GM19043 (cell line): ENCODE results near the gene LRCH3.
"Not testable (repeated sequence)": the region's sequence is repeated elsewhere in the genome, so short reads cannot be mapped to it uniquely, and the experiment has no call there.

Source experiments
- ATAC-seq: cut with Tn5 transposase; IDR thresholded peaks from one replicate; pipeline ENCODE4 v1.9.1; 2021; ENCODE audit warnings: low read depth; ENCODE audit not compliant: unreplicated experiment

LRCH3 gene

DNA sequence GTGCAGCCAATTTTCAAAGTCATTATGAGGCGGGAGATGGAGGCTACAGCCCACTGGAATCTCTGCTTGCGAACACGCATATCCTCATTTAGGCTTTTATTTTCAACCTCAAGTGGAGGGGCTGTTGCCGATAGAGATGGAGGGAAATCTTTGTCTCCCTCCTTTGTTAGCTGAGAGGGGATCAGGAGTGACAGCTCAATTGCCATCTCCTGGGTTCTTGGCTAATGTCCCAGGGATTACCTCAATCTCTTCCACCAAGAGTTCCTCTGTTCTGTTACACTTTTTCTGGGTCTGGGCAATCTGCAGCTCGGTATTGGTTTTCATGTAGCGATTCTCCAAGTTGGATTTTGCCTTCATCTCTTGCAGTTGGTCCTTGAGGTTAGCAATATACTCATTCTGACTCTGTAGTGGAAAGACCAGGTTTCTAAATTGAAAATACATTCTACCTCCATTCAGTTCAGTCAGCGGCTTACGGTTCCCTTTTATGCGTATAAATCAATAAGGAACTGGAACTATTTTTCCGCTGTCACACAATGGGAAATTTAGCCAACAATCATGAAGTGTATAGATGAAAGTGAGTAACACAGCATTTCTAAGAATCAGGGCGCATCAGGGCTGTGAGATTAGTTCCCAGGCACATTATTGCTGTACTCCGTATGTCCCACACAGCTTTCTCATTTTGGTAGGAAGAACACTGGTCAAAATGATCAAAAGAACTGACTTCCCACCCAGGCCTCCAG, 122.8 kb downstream of the LRCH3 start:
- ATAC-seq, result no peak

DNA sequence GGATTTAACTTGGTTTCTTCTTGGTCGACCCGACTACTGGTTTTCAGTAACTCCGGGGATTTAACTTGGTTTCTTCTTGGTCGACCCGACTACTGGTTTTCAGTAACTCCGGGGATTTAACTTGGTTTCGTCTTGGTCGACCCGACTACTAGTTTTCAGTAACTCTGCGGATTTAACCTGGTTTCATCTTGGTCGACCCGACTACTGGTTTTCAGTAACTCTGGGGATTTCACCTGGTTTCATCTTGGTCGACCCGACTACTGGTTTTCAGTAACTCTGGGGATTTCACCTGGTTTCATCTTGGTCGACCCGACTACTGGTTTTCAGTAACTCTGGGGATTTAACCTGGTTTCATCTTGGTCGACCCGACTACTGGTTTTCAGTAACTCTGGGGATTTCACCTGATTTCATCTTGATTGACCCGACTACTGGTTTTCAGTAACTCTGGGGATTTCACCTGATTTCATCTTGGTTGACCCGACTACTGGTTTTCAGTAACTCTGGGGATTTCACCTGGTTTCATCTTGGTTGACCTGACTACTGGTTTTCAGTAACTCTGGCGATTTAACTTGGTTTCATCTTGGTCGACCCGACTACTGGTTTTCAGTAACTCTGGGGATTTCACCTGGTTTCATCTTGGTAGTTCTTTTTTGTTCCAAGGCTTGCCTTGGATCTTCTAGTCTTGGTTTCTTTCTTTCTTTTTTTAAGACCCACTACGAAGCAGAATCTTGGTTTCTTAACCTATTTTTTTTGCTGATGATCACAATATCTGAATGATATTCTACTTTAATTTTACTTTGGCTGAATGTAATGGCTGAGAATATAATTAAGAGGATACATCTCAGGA, 130.6 kb downstream of the LRCH3 start:
- not testable (repeated sequence) for ATAC-seq

DNA sequence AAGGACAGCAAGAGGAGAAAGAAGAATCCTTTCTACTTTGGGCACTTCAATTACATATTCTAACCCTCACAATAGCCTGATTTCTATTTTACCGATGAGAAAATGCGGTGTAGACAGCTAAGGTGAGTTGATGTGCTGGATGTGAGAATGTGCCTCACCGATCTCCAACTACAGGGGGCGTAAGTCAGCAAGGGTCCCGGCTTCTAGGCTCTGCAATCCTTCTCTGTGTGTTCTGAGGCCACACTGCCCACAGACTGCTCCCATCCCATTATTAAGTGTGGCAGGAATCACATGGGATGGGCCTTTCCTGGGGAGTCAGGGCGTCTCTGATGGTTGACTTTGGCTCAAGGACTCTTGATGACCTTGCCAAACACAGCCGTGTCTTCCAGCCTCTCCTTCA, 135.4 kb downstream of the LRCH3 start:
- ATAC-seq, result no peak

DNA sequence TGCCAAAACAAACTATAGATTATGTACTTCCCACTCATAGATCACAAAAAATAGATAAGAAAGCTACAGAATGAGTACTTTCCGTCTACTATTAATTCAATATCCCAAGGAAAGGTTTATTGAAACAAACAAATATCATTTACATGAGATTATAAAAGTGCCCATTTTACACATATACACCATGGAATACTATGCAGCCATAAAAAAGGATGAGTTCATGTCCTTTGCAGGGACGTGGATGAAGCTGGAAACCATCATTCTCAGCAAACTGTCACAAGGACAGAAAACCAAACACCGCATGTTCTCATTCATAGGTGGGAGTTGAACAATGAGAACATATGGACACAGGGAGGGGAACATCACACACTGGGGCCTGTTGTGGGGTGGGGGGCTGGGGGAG, 136.5 kb downstream of the LRCH3 start:
- not testable (repeated sequence) for ATAC-seq

DNA sequence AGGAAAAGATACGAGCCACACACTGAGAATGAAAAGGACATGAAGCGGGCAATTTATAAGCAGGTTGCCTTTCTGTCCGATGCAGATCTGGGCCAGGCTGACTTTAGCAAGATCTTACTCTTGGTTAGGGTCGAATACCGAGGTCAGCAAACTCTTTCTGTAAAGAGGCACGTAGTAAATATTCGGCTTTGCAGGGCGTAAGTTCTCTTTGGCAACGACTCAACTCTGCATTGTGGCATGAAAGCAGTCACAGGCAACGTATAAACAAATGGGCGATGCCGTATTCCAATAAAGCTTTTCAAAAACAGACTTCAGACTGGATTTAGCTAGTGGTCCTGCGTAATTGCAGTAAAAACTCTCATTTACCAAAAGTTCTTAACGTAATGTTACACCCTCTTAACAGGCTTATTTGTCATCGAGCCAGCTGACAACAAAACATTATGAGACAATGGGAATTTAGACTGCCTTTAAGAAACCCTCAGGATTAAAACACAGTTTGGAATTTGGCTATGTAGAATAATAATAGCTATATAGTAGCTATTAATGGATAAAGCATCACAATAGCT, 145.8 kb downstream of the LRCH3 start:
- ATAC-seq, result no peak
